Neural cell (in vitro differentiated cells): ENCODE measurements around the gene RRP1.

Source experiments
- EP300 ChIP-seq: fragments of 450-650 bp; conservative IDR thresholded peaks from 2 replicates; pipeline ENCODE4 v1.6.1; 2014; ENCODE audit warnings: antibody characterized with exemption, mild to moderate bottlenecking, moderate library complexity; ENCODE audit not compliant: poor library complexity, severe bottlenecking
- POLR2AphosphoS5 ChIP-seq: IDR thresholded peaks from 2 replicates; pipeline ENCODE4 v1.6.1; 2012
- TF ChIP-seq, protein P1 (sequence below): fragments of 450-650 bp; IDR thresholded peaks from 2 replicates; pipeline ENCODE4 v1.5.1; 2014; ENCODE audit warnings: antibody characterized with exemption, mild to moderate bottlenecking, moderate library complexity; ENCODE audit not compliant: poor library complexity, severe bottlenecking

DNA sequence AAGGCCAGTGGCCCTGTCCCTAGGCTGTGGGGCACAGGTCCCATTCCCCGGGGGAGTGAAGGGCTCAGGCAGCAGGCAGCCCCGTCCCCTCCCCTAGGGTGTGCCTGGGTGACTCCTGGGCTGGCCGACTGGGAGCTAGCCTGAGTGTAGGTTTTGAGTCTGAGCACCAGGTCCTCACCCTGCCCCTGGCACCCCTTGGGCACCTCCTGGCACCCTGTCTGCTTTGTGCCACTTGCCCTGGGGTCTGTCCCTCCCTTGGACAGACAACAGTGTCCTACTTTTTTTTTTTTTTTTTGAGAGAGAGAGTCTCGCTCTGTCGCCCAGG is 24.2 kb downstream of the RRP1 start:
- TF ChIP-seq, protein P1, sequence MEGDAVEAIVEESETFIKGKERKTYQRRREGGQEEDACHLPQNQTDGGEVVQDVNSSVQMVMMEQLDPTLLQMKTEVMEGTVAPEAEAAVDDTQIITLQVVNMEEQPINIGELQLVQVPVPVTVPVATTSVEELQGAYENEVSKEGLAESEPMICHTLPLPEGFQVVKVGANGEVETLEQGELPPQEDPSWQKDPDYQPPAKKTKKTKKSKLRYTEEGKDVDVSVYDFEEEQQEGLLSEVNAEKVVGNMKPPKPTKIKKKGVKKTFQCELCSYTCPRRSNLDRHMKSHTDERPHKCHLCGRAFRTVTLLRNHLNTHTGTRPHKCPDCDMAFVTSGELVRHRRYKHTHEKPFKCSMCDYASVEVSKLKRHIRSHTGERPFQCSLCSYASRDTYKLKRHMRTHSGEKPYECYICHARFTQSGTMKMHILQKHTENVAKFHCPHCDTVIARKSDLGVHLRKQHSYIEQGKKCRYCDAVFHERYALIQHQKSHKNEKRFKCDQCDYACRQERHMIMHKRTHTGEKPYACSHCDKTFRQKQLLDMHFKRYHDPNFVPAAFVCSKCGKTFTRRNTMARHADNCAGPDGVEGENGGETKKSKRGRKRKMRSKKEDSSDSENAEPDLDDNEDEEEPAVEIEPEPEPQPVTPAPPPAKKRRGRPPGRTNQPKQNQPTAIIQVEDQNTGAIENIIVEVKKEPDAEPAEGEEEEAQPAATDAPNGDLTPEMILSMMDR = no peak
- TF ChIP-seq EP300 (no peak), POLR2AphosphoS5 (no peak)
